K562 (cell line): ENCODE measurements around the gene PSMC3IP. TPM values are rescaled to one million over a fixed set of nuclear protein-coding genes. Genes with fewer than 3 reads are reported as not detected.

Experiments used
- BRD4 ChIP-seq: fragments of 200-600 bp; sonication (generic); IDR thresholded peaks from 2 replicates; pipeline ENCODE4 v1.6.1; 2017; ENCODE audit warnings: inconsistent platforms
- CHD1 ChIP-seq: fragments of 200-600 bp; sonication (generic); IDR thresholded peaks from one replicate; pipeline ENCODE4 v1.6.1; 2012; ENCODE audit warnings: mild to moderate bottlenecking, moderate library complexity, low read length, inconsistent platforms
- FOXA3 ChIP-seq, 2 experiments: fragments of 450-650 bp in 1 of 2; sonication (generic) in 1 of 2; formaldehyde crosslinking; IDR thresholded peaks in 1 of 2; conservative IDR thresholded peaks in 1 of 2; 2 replicates each; pipeline versions ENCODE4 v1.4.0 to v1.8.0; 2020 to 2022; ENCODE audit warnings: mild to moderate bottlenecking in 2 of 2, missing genetic modification reagents in 1 of 2
- FOXK1 ChIP-seq: sonication (generic); formaldehyde crosslinking; IDR thresholded peaks from 2 replicates; pipeline ENCODE4 v1.8.0; 2022; ENCODE audit warnings: missing genetic modification reagents, mild to moderate bottlenecking, borderline replicate concordance
- HDAC2 ChIP-seq: fragments of 450-650 bp; IDR thresholded peaks from 2 replicates; pipeline ENCODE4 v1.6.1; 2016; ENCODE audit warnings: mild to moderate bottlenecking
- ILF3 ChIP-seq: fragments of 450-650 bp; IDR thresholded peaks from 2 replicates; pipeline ENCODE4 v1.6.1; 2018; ENCODE audit warnings: antibody characterized with exemption, mild to moderate bottlenecking, moderate library complexity, borderline replicate concordance
- NFE2L1 ChIP-seq: fragments of 450-650 bp; IDR thresholded peaks from 2 replicates; pipeline ENCODE4 v1.6.1; 2016; ENCODE audit warnings: missing genetic modification characterization, low read depth, mild to moderate bottlenecking, missing compliant biosample characterization, moderate library complexity, borderline replicate concordance
- PHB2 ChIP-seq: fragments of 450-650 bp; IDR thresholded peaks from 2 replicates; pipeline ENCODE4 v1.6.1; 2017; ENCODE audit warnings: low read depth
- PHF8 ChIP-seq: fragments of 200-600 bp; sonication (generic); IDR thresholded peaks from 2 replicates; pipeline ENCODE4 v1.6.1; 2012; ENCODE audit warnings: mixed run types, mild to moderate bottlenecking, inconsistent platforms, low read length, moderate library complexity, borderline replicate concordance
- PRMT5 ChIP-seq: sonication (generic); formaldehyde crosslinking; IDR thresholded peaks from 2 replicates; pipeline ENCODE4 v1.5.0; 2020; ENCODE audit warnings: missing genetic modification reagents
- PRPF4 ChIP-seq: fragments of 200-400 bp; formaldehyde crosslinking; IDR thresholded peaks from one replicate; pipeline ENCODE4 v1.6.1; 2017; ENCODE audit warnings: low read length, low read depth, mild to moderate bottlenecking; ENCODE audit not compliant: insufficient read depth, poor library complexity, severe bottlenecking
- SIN3B ChIP-seq: fragments of 450-650 bp; IDR thresholded peaks from 2 replicates; pipeline ENCODE4 v1.6.1; 2017; ENCODE audit warnings: low read depth, mild to moderate bottlenecking, moderate library complexity
- SNAPC5 ChIP-seq: fragments of 250-450 bp; sonication (Bioruptor Pico); IDR thresholded peaks from 2 replicates; pipeline ENCODE4 v1.8.0; 2021; ENCODE audit warnings: moderate library complexity, mild to moderate bottlenecking, inconsistent platforms
- TAF7 ChIP-seq: fragments of 450-650 bp; IDR thresholded peaks from 2 replicates; pipeline ENCODE4 v1.6.1; 2016; ENCODE audit warnings: missing genetic modification characterization, missing compliant biosample characterization
- TFAP4 ChIP-seq: sonication (generic); formaldehyde crosslinking; IDR thresholded peaks from 2 replicates; pipeline ENCODE4 v1.8.0; 2022; ENCODE audit warnings: missing genetic modification reagents, mild to moderate bottlenecking, moderate library complexity, borderline replicate concordance
- ZNF384 ChIP-seq: IDR thresholded peaks from 2 replicates; pipeline ENCODE4 v1.6.1; 2012; ENCODE audit warnings: low read depth, low read length, improper control_type of control experiment
- ZNF778 ChIP-seq: fragments of 450-650 bp; formaldehyde crosslinking; IDR thresholded peaks from 2 replicates; pipeline ENCODE4 v1.4.0; 2020; ENCODE audit warnings: mild to moderate bottlenecking, moderate library complexity
- polyA plus RNA-seq, 8 experiments: library from polyadenylated mRNA; depleted of rRNA in 4 of 8; stranded (reverse) in 5 of 8; unstranded in 3 of 8; fragments of >200 nt; fragmentation: Nextera tagmentation in 2 of 8; fragmentation: Illumina TruSeq in 1 of 8; extraction: Ambion mirVana in 2 of 8; extraction: Trizol in 1 of 8; gene quantifications; 2 replicates each; pipeline versions ENCODE4 v1.2.1 to v1.2.3, GENCODE V29; 2011 to 2014; ENCODE audit warnings: inconsistent platforms in 1 of 8, missing spikeins in 1 of 8
- total RNA-seq, 7 experiments: library from RNA; depleted of rRNA in 6 of 7; stranded (reverse); fragments of >200 nt in 6 of 7; fragmentation: Illumina TruSeq in 2 of 7; extraction: Trizol in 2 of 7; gene quantifications; 2 replicates each; pipeline versions ENCODE4 v1.2.1 to v1.2.3, GENCODE V29; 2011 to 2021; ENCODE audit warnings: low replicate concordance in 1 of 7
- TF ChIP-seq, protein P1 (sequence below), 2 experiments: fragments of 450-650 bp; IDR thresholded peaks; 2 replicates each; pipeline ENCODE4 v1.6.1; 2016; ENCODE audit warnings: mild to moderate bottlenecking in 2 of 2, borderline replicate concordance in 1 of 2, low read depth in 1 of 2, moderate library complexity in 1 of 2

Gene PSMC3IP
- total and polyA plus RNA-seq, 9 of the 15 experiments (the other 6 are each of a cell fraction or from before 2014, with no cell fraction given) = 13.8 to 65.6 (median 32.8) TPM

- TF ChIP-seq, protein P1, sequence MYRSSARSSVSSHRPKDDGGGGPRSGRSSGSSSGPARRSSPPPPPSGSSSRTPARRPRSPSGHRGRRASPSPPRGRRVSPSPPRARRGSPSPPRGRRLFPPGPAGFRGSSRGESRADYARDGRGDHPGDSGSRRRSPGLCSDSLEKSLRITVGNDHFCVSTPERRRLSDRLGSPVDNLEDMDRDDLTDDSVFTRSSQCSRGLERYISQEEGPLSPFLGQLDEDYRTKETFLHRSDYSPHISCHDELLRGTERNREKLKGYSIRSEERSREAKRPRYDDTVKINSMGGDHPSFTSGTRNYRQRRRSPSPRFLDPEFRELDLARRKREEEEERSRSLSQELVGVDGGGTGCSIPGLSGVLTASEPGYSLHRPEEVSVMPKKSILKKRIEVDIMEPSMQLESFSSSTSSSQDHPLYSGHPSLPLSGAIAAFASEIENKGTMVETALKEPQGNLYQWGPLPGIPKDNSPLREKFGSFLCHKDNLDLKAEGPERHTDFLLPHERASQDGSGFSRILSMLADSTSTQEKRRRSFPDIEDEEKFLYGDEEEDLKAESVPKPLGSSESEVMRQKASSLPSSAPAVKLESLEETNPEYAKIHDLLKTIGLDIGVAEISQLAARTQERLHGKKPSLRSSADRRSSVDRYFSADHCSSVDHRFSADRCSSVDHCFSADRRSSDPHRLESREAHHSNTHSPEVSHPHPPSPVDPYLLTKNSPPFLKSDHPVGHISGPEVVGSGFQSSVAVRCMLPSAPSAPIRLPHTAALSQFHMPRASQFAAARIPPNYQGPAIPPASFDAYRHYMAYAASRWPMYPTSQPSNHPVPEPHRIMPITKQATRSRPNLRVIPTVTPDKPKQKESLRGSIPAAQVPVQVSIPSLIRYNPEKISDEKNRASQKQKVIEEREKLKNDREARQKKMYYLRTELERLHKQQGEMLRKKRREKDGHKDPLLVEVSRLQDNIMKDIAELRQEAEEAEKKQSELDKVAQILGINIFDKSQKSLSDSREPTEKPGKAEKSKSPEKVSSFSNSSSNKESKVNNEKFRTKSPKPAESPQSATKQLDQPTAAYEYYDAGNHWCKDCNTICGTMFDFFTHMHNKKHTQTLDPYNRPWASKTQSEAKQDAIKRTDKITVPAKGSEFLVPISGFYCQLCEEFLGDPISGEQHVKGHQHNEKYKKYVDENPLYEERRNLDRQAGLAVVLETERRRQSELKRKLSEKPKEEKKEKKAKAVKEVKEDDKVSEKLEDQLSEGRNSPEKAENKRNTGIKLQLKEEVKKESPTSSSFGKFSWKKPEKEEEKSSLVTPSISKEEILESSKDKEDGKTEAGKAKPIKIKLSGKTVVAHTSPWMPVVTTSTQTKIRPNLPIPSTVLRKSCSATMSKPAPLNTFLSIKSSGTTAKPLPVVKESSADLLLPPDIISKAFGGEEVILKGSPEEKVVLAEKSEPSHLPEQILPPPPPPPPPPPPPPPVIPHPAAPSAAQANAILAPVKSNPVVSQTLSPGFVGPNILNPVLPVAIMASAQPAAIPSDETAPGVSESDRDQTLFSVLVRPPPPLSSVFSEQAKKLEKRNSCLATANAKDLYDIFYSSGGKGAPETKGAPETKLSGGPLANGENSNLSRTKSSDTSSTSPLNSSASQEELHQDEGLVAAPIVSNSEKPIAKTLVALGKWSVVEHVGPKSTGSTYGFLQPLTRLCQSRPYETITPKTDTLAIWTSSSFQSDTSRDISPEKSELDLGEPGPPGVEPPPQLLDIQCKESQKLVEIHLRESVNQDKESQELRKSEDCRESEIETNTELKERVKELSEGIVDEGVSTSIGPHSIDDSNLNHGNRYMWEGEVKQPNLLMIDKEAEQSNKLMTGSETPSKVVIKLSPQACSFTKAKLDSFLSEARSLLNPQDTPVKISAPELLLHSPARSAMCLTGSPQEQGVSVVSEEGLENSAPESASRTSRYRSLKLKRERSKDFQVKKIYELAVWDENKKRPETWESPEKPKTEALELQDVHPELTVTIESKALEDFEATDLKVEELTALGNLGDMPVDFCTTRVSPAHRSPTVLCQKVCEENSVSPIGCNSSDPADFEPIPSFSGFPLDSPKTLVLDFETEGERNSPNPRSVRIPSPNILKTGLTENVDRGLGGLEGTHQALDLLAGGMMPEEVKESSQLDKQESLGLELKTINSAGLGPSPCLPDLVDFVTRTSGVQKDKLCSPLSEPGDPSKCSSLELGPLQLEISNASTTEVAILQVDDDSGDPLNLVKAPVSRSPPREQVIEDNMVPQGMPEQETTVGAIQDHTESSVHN (IDR thresholded peaks at IDR 0.05; ENCODE audit: borderline replicate concordance in 1 of 2, low read depth in 1 of 2) = no peak
- TF ChIP-seq ZNF778 (no peak), NFE2L1 (no peak), PRMT5 (CRISPR knock-in tag) (0 out of 2 replicates have a peak, but pooled peaks have one; percentile 31), BRD4 (no peak), SNAPC5 (CRISPR knock-in tag) (no peak), TFAP4 (CRISPR knock-in tag) (peak; percentile 88), FOXK1 (CRISPR knock-in tag) (peak; percentile 75; the same call in 1 of the 2 replicates), PHF8 (peak; percentile 3; the same call in 1 of the 2 replicates), CHD1 (peak; percentile 63), FOXA3 (CRISPR knock-in tag; conservative IDR thresholded peaks at IDR 0.05 in 1 of 2, IDR thresholded peaks at IDR 0.05 in 1 of 2) (no peak), PRPF4 (no peak), ILF3 (no peak), ZNF384 (no peak), TAF7 (tag) (no peak), PHB2 (no peak), HDAC2 (0 out of 2 replicates have a peak, but pooled peaks have one; percentile 10), SIN3B (no peak)
Measured at GRCh38 chr17:42562388-42563142, 15.0 kb downstream of the PSMC3IP start (continued).
